Colonic mucosa (tissue), 4 donors: ENCODE measurements around the gene ETNK2. TPM values are rescaled to one million over a fixed set of nuclear protein-coding genes. Genes with fewer than 3 reads are reported as not detected.
A peak's percentile ranks its signal among the peaks of the same experiment; 100 is the strongest.

Experiments used
- DNase-seq: peaks from one replicate; pipeline ENCODE4 v3.0.0-alpha.2; 2020
- H3K27ac ChIP-seq: fragments of 200-600 bp; one replicate; pipeline ENCODE4 v1.8.0; 2021
- H3K27me3 ChIP-seq: fragments of 200-600 bp; one replicate; pipeline ENCODE4 v1.8.0; 2021
- H3K36me3 ChIP-seq: fragments of 200-600 bp; one replicate; pipeline ENCODE4 v1.8.0; 2021
- H3K4me1 ChIP-seq: fragments of 200-600 bp; one replicate; pipeline ENCODE4 v1.8.0; 2021; ENCODE audit warnings: mild to moderate bottlenecking
- H3K4me3 ChIP-seq: fragments of 200-600 bp; one replicate; pipeline ENCODE4 v1.8.0; 2021
- H3K9ac ChIP-seq, 2 donors: one replicate each; pipeline ENCODE4 v1.7.0; 2013; ENCODE audit warnings: control low read depth in 2 of 2, low read depth in 2 of 2, low read length in 2 of 2
- H3K9me3 ChIP-seq: fragments of 200-600 bp; one replicate; pipeline ENCODE4 v1.8.0; 2021
- intact Hi-C: fragments of 100-400 bp; cut with DNase I; formaldehyde crosslinking; loops from one replicate; pipeline ENCODE4 v1.14.1; 2022
- total RNA-seq, 2 donors: library from RNA; stranded (reverse); fragmentation: NEBNext Ultra II Directional in 1 of 2; extraction: Animal tissue kit (Norgen Biotek cat#: 25700) in 1 of 2; gene quantifications; one replicate each; pipeline ENCODE4 v1.2.1, GENCODE V29; 2021
- TF ChIP-seq, protein P1 (sequence below): fragments of 200-600 bp; IDR thresholded peaks from one replicate; pipeline ENCODE4 v1.8.0; 2022; ENCODE audit warnings: antibody characterized with exemption, mild to moderate bottlenecking
- donor health status: healthy.
- donor health status: DM: no; HTN: no; CAD: no.
- donor health status: DM: no; HTN: no; CAD: no.

ETNK2 gene
- total RNA-seq, 2 donors from 2014 or later: 0.40 to 1.2 TPM

DNA sequence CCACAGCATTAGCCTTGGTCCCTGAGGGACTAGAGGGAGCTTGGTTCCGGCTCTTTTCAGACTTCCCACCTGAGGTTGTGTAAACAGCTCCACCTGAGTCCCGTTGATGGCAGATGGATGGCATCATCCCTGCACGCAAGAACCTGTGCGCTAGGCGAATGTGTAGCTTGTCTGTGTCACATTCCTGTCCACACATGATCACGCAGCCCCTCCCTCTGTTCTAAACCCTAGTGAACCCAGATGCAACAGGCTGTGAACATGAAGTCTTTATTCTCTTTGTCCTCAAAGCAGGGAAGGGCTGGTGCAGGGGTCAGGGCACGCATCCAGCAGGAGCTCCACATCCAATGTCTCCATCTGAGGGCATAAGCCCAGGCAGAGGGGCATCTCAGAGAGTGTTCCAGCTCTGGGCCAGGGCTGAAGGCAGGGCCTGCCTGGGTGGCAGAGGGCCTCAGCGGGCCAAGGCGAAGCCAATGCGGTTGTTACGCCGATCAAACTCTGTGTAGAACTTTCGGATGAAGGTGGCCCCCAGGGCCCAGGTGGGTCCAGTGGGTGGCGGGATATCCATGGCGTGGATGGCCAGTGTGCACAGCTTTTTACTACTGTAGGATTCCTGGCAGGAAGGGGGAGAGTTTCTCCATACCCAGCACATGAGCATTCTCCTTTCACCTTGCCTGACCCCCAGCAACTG is 2.9 kb upstream of the ETNK2 start:
- TF ChIP-seq, protein P1, sequence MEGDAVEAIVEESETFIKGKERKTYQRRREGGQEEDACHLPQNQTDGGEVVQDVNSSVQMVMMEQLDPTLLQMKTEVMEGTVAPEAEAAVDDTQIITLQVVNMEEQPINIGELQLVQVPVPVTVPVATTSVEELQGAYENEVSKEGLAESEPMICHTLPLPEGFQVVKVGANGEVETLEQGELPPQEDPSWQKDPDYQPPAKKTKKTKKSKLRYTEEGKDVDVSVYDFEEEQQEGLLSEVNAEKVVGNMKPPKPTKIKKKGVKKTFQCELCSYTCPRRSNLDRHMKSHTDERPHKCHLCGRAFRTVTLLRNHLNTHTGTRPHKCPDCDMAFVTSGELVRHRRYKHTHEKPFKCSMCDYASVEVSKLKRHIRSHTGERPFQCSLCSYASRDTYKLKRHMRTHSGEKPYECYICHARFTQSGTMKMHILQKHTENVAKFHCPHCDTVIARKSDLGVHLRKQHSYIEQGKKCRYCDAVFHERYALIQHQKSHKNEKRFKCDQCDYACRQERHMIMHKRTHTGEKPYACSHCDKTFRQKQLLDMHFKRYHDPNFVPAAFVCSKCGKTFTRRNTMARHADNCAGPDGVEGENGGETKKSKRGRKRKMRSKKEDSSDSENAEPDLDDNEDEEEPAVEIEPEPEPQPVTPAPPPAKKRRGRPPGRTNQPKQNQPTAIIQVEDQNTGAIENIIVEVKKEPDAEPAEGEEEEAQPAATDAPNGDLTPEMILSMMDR: no peak
- H3K27me3 ChIP-seq: peaks cover 9% of the 10 kb centered on the region
- H3K27ac ChIP-seq: no peak overlapping the region
- H3K4me1 ChIP-seq: no peaks in the 10 kb centered on the region
- no peaks in the 10 kb centered on the region for H3K9me3 ChIP-seq
- intact Hi-C loops: no loop called here
- no peak overlapping the region for H3K9ac ChIP-seq
- no peak overlapping the region for H3K4me3 ChIP-seq
- DNase-seq: no peak
- no peaks in the 10 kb centered on the region for H3K36me3 ChIP-seq

GRCh38 chr1:204153667-204154066 is 1.8 kb upstream of the ETNK2 start:
- Histone ChIP-seq H3K4me3 (no peak overlapping the region), H3K9me3 (no peaks in the 10 kb centered on the region), H3K4me1 (no peaks in the 10 kb centered on the region), H3K27ac (no peak overlapping the region), H3K36me3 (no peaks in the 10 kb centered on the region), H3K27me3 (peaks cover 9% of the 10 kb centered on the region), H3K9ac (no peak overlapping the region)
- DNase-seq: no peak
- TF ChIP-seq, protein P1: no peak
- intact Hi-C loops: no loop called here

DNA sequence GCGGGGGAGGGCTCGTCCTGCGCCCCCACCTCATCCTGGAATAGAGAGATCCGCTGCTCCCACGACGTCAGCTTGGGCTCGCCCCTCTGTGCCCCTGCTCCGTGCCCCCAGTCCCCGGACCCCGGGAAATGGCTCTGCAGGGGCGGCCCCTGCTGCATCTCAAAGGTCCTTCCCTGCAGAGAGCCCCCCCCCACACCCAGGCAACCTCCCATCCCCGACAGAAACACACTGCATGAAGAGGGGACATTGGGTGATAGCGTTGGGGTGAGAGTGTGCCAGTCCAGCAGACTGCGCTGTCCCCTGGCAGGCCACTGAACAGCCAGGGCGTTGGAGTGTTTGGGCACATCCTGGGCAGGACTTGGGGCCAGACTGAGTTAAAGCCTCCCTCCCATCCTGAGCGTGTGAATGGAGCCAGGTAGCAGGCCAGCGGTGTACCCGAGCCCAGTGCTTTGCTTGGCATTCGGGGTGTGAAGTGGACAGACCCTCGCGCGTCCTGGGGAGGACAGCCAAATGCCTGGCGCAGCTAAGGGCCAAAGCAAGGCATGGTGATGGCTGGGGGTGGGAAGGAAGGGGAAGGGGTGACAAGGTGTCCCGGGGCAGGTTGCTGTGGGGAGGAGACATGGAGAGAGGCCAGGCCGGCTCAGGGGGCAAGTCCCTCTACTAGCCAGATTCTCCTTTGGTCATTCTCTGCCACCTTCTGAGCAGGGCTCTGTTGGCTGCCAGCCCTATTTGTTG is 633 bp upstream of the ETNK2 start:
- Histone ChIP-seq H3K27me3 (peaks cover 9% of the 10 kb centered on the region), H3K9me3 (no peaks in the 10 kb centered on the region), H3K4me1 (no peaks in the 10 kb centered on the region), H3K27ac (no peak overlapping the region), H3K36me3 (no peaks in the 10 kb centered on the region), H3K4me3 (peak overlapping the region; percentile 43), H3K9ac (peak overlapping the region in 1 of 2 donors; percentile 60)
- no peak for DNase-seq
- TF ChIP-seq, protein P1: no peak
- intact Hi-C loops: no loop called here

- TF ChIP-seq, protein P1: no peak
- Histone ChIP-seq H3K27me3 (peaks cover 9% of the 10 kb centered on the region), H3K9me3 (no peaks in the 10 kb centered on the region), H3K4me3 (peak overlapping the region; percentile 43), H3K36me3 (no peaks in the 10 kb centered on the region), H3K9ac (peak overlapping the region; percentile 51 to 66), H3K4me1 (no peaks in the 10 kb centered on the region), H3K27ac (no peak overlapping the region)
- intact Hi-C loops: no loop called here
- no peak for DNase-seq
Measured at GRCh38 chr1:204150702-204151551, 917 bp downstream of the ETNK2 start.
